NT2/D1 (cell line): ENCODE results near the gene DLK2.

ENCODE experiments used
- SUZ12 ChIP-seq: IDR thresholded peaks from 2 replicates; pipeline ENCODE4 v1.6.1; 2011; ENCODE audit not compliant: insufficient read length, insufficient read depth; ENCODE audit errors: extremely low read depth
- YY1 ChIP-seq: IDR thresholded peaks from 2 replicates; pipeline ENCODE4 v1.6.1; 2011; ENCODE audit not compliant: insufficient read length, insufficient read depth
- ZNF274 ChIP-seq: IDR thresholded peaks from 2 replicates; pipeline ENCODE4 v1.6.1; 2011; ENCODE audit warnings: mild to moderate bottlenecking, low read depth, low read length

DNA sequence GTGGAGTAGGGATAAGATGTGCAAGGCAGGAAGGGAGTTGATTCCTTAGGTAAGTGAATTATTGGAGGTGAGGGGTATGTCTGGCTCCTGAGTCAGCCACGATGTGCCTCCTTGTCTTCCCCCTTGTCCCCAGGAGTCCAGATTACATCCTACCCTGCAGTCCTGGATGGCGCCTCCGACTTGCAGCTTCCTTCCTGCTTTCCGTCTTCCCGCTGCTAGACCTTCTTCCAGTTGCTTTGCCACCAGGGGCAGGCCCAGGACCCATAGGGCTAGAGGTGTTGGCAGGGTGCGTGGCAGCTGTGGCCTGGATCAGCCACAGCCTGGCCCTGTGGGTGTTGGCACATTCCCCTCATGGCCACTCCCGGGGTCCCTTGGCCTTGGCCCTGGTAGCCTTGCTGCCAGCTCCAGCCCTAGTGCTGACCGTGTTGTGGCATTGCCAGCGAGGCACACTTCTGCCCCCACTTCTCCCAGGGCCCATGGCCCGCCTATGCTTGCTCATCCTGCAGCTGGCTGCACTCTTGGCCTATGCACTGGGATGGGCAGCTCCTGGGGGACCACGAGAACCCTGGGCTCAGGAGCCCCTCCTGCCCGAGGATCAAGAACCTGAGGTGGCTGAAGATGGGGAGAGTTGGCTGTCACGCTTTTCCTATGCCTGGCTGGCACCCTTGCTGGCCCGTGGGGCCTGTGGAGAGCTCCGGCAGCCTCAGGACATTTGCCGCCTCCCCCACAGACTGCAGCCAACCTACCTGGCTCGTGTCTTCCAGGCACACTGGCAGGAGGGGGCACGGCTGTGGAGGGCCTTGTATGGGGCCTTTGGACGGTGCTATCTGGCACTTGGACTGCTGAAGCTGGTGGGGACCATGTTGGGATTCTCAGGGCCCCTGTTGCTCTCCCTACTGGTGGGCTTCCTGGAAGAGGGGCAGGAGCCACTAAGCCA is 23.1 kb downstream of the DLK2 start:
- TF ChIP-seq YY1 (no peak), ZNF274 (no peak), SUZ12 (no peak)
